Fibroblast of skin of left quadriceps (primary cell): ENCODE results near the gene AGBL1.

Source experiments
- DNase-seq, 2 experiments: peaks; one replicate each; pipeline ENCODE4 v3.0.0-alpha.2; 2013; ENCODE audit warnings: low read depth in 2 of 2

AGBL1 gene

GRCh38 chr15:86236356-86237110 lies 156.9 kb downstream of the AGBL1 start:
- no peak for DNase-seq

GRCh38 chr15:86237111-86237500 lies 157.4 kb downstream of the AGBL1 start:
- no peak for DNase-seq

- no peak for DNase-seq
These were observed 167.7 kb downstream of the AGBL1 start for GRCh38 chr15:86247249-86247955.

GRCh38 chr15:86255247-86255646 lies 175.6 kb downstream of the AGBL1 start:
- DNase-seq, result no peak

- DNase-seq, result no peak
These were observed 177.0 kb downstream of the AGBL1 start for GRCh38 chr15:86256628-86257027.

GRCh38 chr15:86259589-86259988 lies 179.9 kb downstream of the AGBL1 start:
- DNase-seq, result no peak

GRCh38 chr15:86263230-86263629 lies 183.6 kb downstream of the AGBL1 start:
- DNase-seq, result no peak

GRCh38 chr15:86266896-86267484 lies 187.3 kb downstream of the AGBL1 start:
- DNase-seq, result no peak

GRCh38 chr15:86267892-86268291 lies 188.2 kb downstream of the AGBL1 start:
- DNase-seq, result no peak

- DNase-seq, result no peak
These were observed 188.9 kb downstream of the AGBL1 start for GRCh38 chr15:86268558-86268957.

- no peak for DNase-seq
These were observed 193.6 kb downstream of the AGBL1 start for GRCh38 chr15:86273309-86273708.

GRCh38 chr15:86275361-86275760 lies 195.7 kb downstream of the AGBL1 start:
- no peak for DNase-seq

- no peak for DNase-seq
These were observed 198.9 kb downstream of the AGBL1 start for GRCh38 chr15:86278586-86278985.

GRCh38 chr15:86284635-86285034 lies 205.0 kb downstream of the AGBL1 start:
- DNase-seq, result no peak

GRCh38 chr15:86295511-86295910 lies 215.8 kb downstream of the AGBL1 start:
- no peak for DNase-seq

GRCh38 chr15:86296769-86297168 lies 217.1 kb downstream of the AGBL1 start:
- DNase-seq, result no peak

GRCh38 chr15:86300390-86301125 lies 220.9 kb downstream of the AGBL1 start:
- DNase-seq, result no peak

- DNase-seq, result no peak
These were observed 232.1 kb downstream of the AGBL1 start for GRCh38 chr15:86311568-86312280.

- DNase-seq, result no peak
These were observed 232.8 kb downstream of the AGBL1 start for GRCh38 chr15:86312486-86312885.

GRCh38 chr15:86316216-86316615 lies 236.5 kb downstream of the AGBL1 start:
- no peak for DNase-seq

GRCh38 chr15:86316726-86317383 lies 237.2 kb downstream of the AGBL1 start:
- DNase-seq, result no peak
